Lung (tissue), 12 donors: ENCODE measurements around the gene AK9. TPM values are rescaled to one million over a fixed set of nuclear protein-coding genes. Genes with fewer than 3 reads are reported as not detected.

Experiments
- ATAC-seq: fragments of 200-7000 bp; cut with Tn5 transposase; one replicate; pipeline ENCODE4 v1.9.1; 2020; ENCODE audit warnings: moderate number of reproducible peaks; ENCODE audit not compliant: insufficient read depth, low FRiP score
- DNase-seq, 3 donors: peaks; one replicate each; pipeline ENCODE4 v3.0.0-alpha.2; 2013 to 2017
- H3K27ac ChIP-seq, 2 donors: one replicate each; pipeline ENCODE4 v1.5.1; 2013; ENCODE audit warnings: mild to moderate bottlenecking in 2 of 2, moderate library complexity in 2 of 2, control low read depth in 1 of 2, inconsistent platforms in 1 of 2, low read depth in 1 of 2, low read length in 1 of 2
- H3K27me3 ChIP-seq, 3 donors: one replicate each; pipeline ENCODE4 v1.5.1; 2013; ENCODE audit warnings: low read length in 2 of 3; ENCODE audit not compliant: control insufficient read depth in 3 of 3, insufficient read depth in 3 of 3
- H3K36me3 ChIP-seq, 4 donors: one replicate each; pipeline ENCODE4 v1.5.1; 2013; ENCODE audit warnings: low read length in 4 of 4, mild to moderate bottlenecking in 1 of 4, moderate library complexity in 1 of 4; ENCODE audit not compliant: control insufficient read depth in 4 of 4, insufficient read depth in 4 of 4
- H3K4me1 ChIP-seq, 5 donors: one replicate each; pipeline ENCODE4 v1.5.1; 2013; ENCODE audit warnings: low read length in 5 of 5, mild to moderate bottlenecking in 2 of 5, moderate library complexity in 1 of 5; ENCODE audit not compliant: control insufficient read depth in 5 of 5, insufficient read depth in 5 of 5
- H3K4me3 ChIP-seq: one replicate; pipeline ENCODE4 v1.5.1; 2013; ENCODE audit warnings: mild to moderate bottlenecking, control low read depth, moderate library complexity
- H3K9ac ChIP-seq, 2 donors: one replicate each; pipeline ENCODE4 v1.5.1; 2013; ENCODE audit warnings: low read length in 2 of 2, control low read depth in 1 of 2; ENCODE audit not compliant: insufficient read depth in 1 of 2
- H3K9me3 ChIP-seq, 4 donors: one replicate each; pipeline ENCODE4 v1.5.1; 2013; ENCODE audit warnings: low read length in 3 of 4, mild to moderate bottlenecking in 1 of 4, moderate library complexity in 1 of 4; ENCODE audit not compliant: control insufficient read depth in 4 of 4, insufficient read depth in 3 of 4
- CTCF ChIP-seq: IDR thresholded peaks from 2 replicates; pipeline ENCODE4 v1.5.1; 2012; ENCODE audit warnings: mild to moderate bottlenecking; ENCODE audit errors: control extremely low read depth, extremely low read depth
- whole genome bisulfite sequencing, 2 donors: extraction: QIAGEN DNeasy Blood & Tissue Kit; methylation state at CpG; one replicate each; pipeline ENCODE4 v1.1.7; 2013; 5-methylcytosine and 5-hydroxymethylcytosine counted together
- polyA plus RNA-seq, 2 donors: library from polyadenylated mRNA; stranded (reverse); fragments of 200-250 nt; gene quantifications; one replicate each; pipeline ENCODE4 v1.2.1, GENCODE V29; 2013
- total RNA-seq, 2 donors: library from RNA; depleted of rRNA in 1 of 2; stranded (reverse); fragments of >200 nt in 1 of 2; gene quantifications; one replicate each; pipeline ENCODE4 v1.2.1, GENCODE V29; 2014 to 2021
- donor health status: control.
- donor health status: control.
- donor health status: Bipolar disorder and iron deficiency.
- donor health status: healthy.
- donor health status: DM: yes; HTN: yes; CAD: no.

AK9 gene
- total and polyA plus RNA-seq, 4 donors: 4.1 to 26.3 (median 7.2) TPM

GRCh38 chr6:109456111-109456583 is 234.9 kb downstream of the AK9 start:
- WGBS, 2 donors: 13 to 19% methylated on average over 31 to 38 of the region's 38 CpGs
- no peak for TF ChIP-seq CTCF
- H3K4me3 ChIP-seq: peak overlapping the region; percentile 70

GRCh38 chr6:109455437-109456110 is 235.4 kb downstream of the AK9 start, which contains the start of gene MICAL1:
MICAL1 (minus strand) TSS chr6:109455772; CDS start chr6:109454196, 1,576 bp downstream.
- H3K4me1 ChIP-seq: peaks cover 6 to 40% (median 23%) of the 10 kb centered on the region in 5 donors
- peak within 1 kb of the TSS; percentile 30 to 86 for H3K27ac ChIP-seq
- 0% methylated on average over 52 to 70 of the region's 70 CpGs for WGBS, 2 donors

More at GRCh38 chr6:109456111-109456583, 234.9 kb downstream of the AK9 start:
- Histone ChIP-seq H3K36me3 (peaks cover 0 to 15% (median 8%) of the 10 kb centered on the region in 4 donors), H3K27ac (peak overlapping the region; percentile 30 to 86), H3K4me1 (peaks cover 6 to 42% (median 24%) of the 10 kb centered on the region in 5 donors), H3K9ac (peak overlapping the region; percentile 26 to 48), H3K9me3 (no peaks in the 10 kb centered on the region), H3K27me3 (no peaks in the 10 kb centered on the region)
- DNase-seq (peak in 1 of 3 donors; percentile 40), ATAC-seq (peak; percentile 15)

GRCh38 chr6:109454496-109455436 is 236.2 kb downstream of the AK9 start:
- peak; percentile 40 to 60 (median 53) for DNase-seq
- H3K27ac ChIP-seq: peak overlapping the region in 1 of 2 donors; percentile 78

More at GRCh38 chr6:109455437-109456110, 235.4 kb downstream of the AK9 start, which contains the start of gene MICAL1:
- Histone ChIP-seq H3K36me3 (peaks cover 0 to 15% (median 8%) of the 10 kb centered on the region in 4 donors), H3K27me3 (no peaks in the 10 kb centered on the region), H3K4me3 (peak within 1 kb of the TSS; percentile 70), H3K9me3 (no peaks in the 10 kb centered on the region), H3K9ac (peak within 1 kb of the TSS; percentile 32 to 57)
- TF ChIP-seq CTCF: no peak
- DNase-seq: peak; percentile 79 to 87 (median 86)
- peak; percentile 76 for ATAC-seq

More at GRCh38 chr6:109454496-109455436, 236.2 kb downstream of the AK9 start:
- H3K9me3 ChIP-seq: no peaks in the 10 kb centered on the region
- no peak for TF ChIP-seq CTCF
- peak overlapping the region; percentile 32 to 57 for H3K9ac ChIP-seq
- peak overlapping the region; percentile 70 for H3K4me3 ChIP-seq
- no peaks in the 10 kb centered on the region for H3K27me3 ChIP-seq
- peaks cover 6 to 33% (median 15%) of the 10 kb centered on the region in 5 donors for H3K4me1 ChIP-seq
- WGBS, 2 donors: 5 to 10% methylated on average over 46 to 48 of the region's 48 CpGs
- ATAC-seq: peak; percentile 5
- peaks cover 0 to 15% (median 10%) of the 10 kb centered on the region in 4 donors for H3K36me3 ChIP-seq
